ENCODE results near the gene MUC5B. TPM values are rescaled to one million over a fixed set of nuclear protein-coding genes. Genes with fewer than 3 reads are reported as not detected.

The MUC5B gene
- total and polyA plus RNA-seq, 5 donors = under 0.01 TPM; not detected in 4

GRCh38 chr11:1230456-1231395, 7.9 kb downstream of the MUC5B start:
- Histone ChIP-seq H3K27ac (ENCODE audit: low read length) (no peak overlapping the region), H3K4me1 (ENCODE audit: control insufficient read depth, insufficient read depth, low read length) (no peaks in the 10 kb centered on the region), H3K27me3 (ENCODE audit: control insufficient read depth, insufficient read depth) (no peaks in the 10 kb centered on the region), H3K9me3 (ENCODE audit: control insufficient read depth, low read length) (no peaks in the 10 kb centered on the region), H3K4me3 (ENCODE audit: low read length) (no peak overlapping the region)
- ATAC-seq (no peak), DNase-seq (peak; percentile 11 to 53 (median 33))
- WGBS = 72% methylated on average over 45 of the region's 45 CpGs
- intact Hi-C loops (cut with DNase I) = no loop called here

GRCh38 chr11:1231396-1232020, 8.6 kb downstream of the MUC5B start:
- Histone ChIP-seq H3K4me1 (ENCODE audit: control insufficient read depth, insufficient read depth, low read length) (no peaks in the 10 kb centered on the region), H3K27me3 (ENCODE audit: control insufficient read depth, insufficient read depth) (no peaks in the 10 kb centered on the region), H3K27ac (ENCODE audit: low read length) (no peak overlapping the region), H3K9me3 (ENCODE audit: control insufficient read depth, low read length) (no peaks in the 10 kb centered on the region), H3K4me3 (ENCODE audit: low read length) (no peak overlapping the region)
- DNase-seq (peak; percentile 10 to 62 (median 44)), ATAC-seq (no peak)
- WGBS = 61% methylated on average over 22 of the region's 22 CpGs
- intact Hi-C loops (cut with DNase I) = no loop called here

GRCh38 chr11:1232021-1232882, 9.4 kb downstream of the MUC5B start:
- H3K4me1 ChIP-seq (ENCODE audit: control insufficient read depth, insufficient read depth, low read length) = no peaks in the 10 kb centered on the region
- no peak for ATAC-seq
- no peak overlapping the region for H3K27ac ChIP-seq (ENCODE audit: low read length)
- intact Hi-C loops (cut with DNase I) = no loop called here
- 76% methylated on average over 46 of the region's 46 CpGs for WGBS
- H3K4me3 ChIP-seq (ENCODE audit: low read length) = no peak overlapping the region
- DNase-seq = peak; percentile 7 to 33 (median 8)
- H3K9me3 ChIP-seq (ENCODE audit: control insufficient read depth, low read length) = no peaks in the 10 kb centered on the region
- H3K27me3 ChIP-seq (ENCODE audit: control insufficient read depth, insufficient read depth) = no peaks in the 10 kb centered on the region

- H3K27ac ChIP-seq (ENCODE audit: low read length) = no peak overlapping the region
- DNase-seq = peak; percentile 12 to 37 (median 35)
- intact Hi-C loops (cut with DNase I) = no loop called here
- H3K4me3 ChIP-seq (ENCODE audit: low read length) = no peak overlapping the region
- WGBS = 79% methylated on average over 30 of the region's 30 CpGs
- no peaks in the 10 kb centered on the region for H3K4me1 ChIP-seq (ENCODE audit: control insufficient read depth, insufficient read depth, low read length)
- H3K9me3 ChIP-seq (ENCODE audit: control insufficient read depth, low read length) = no peaks in the 10 kb centered on the region
- no peak for ATAC-seq
- H3K27me3 ChIP-seq (ENCODE audit: control insufficient read depth, insufficient read depth) = no peaks in the 10 kb centered on the region
Measured at GRCh38 chr11:1232883-1233321, 10.0 kb downstream of the MUC5B start.

- peak; percentile 8 to 43 (median 30) for DNase-seq
- no peaks in the 10 kb centered on the region for H3K27me3 ChIP-seq (ENCODE audit: control insufficient read depth, insufficient read depth)
- intact Hi-C loops (cut with DNase I) = no loop called here
- WGBS = 78% methylated on average over 21 of the region's 21 CpGs
- H3K9me3 ChIP-seq (ENCODE audit: control insufficient read depth, low read length) = no peaks in the 10 kb centered on the region
- no peak overlapping the region for H3K4me3 ChIP-seq (ENCODE audit: low read length)
- H3K27ac ChIP-seq (ENCODE audit: low read length) = no peak overlapping the region
- ATAC-seq = no peak
- H3K4me1 ChIP-seq (ENCODE audit: control insufficient read depth, insufficient read depth, low read length) = no peaks in the 10 kb centered on the region
Measured at GRCh38 chr11:1233351-1234053, 10.6 kb downstream of the MUC5B start.

GRCh38 chr11:1234054-1234720, 11.3 kb downstream of the MUC5B start:
- no peaks in the 10 kb centered on the region for H3K9me3 ChIP-seq (ENCODE audit: control insufficient read depth, low read length)
- intact Hi-C loops (cut with DNase I) = no loop called here
- 70% methylated on average over 22 of the region's 22 CpGs for WGBS
- no peak overlapping the region for H3K4me3 ChIP-seq (ENCODE audit: low read length)
- no peak overlapping the region for H3K27ac ChIP-seq (ENCODE audit: low read length)
- no peak for ATAC-seq
- DNase-seq = peak; percentile 9 to 47 (median 46)
- no peaks in the 10 kb centered on the region for H3K4me1 ChIP-seq (ENCODE audit: control insufficient read depth, insufficient read depth, low read length)
- no peaks in the 10 kb centered on the region for H3K27me3 ChIP-seq (ENCODE audit: control insufficient read depth, insufficient read depth)

GRCh38 chr11:1234771-1235305, 12.0 kb downstream of the MUC5B start:
- Histone ChIP-seq H3K27me3 (ENCODE audit: control insufficient read depth, insufficient read depth) (no peaks in the 10 kb centered on the region), H3K9me3 (ENCODE audit: control insufficient read depth, low read length) (no peaks in the 10 kb centered on the region), H3K4me1 (ENCODE audit: control insufficient read depth, insufficient read depth, low read length) (no peaks in the 10 kb centered on the region), H3K27ac (ENCODE audit: low read length) (no peak overlapping the region), H3K4me3 (ENCODE audit: low read length) (no peak overlapping the region)
- intact Hi-C loops (cut with DNase I) = no loop called here
- ATAC-seq = no peak
- WGBS = 86% methylated on average over 23 of the region's 23 CpGs
- DNase-seq = peak; percentile 10 to 44 (median 36)

- no peak for ATAC-seq
- Histone ChIP-seq H3K4me3 (ENCODE audit: low read length) (no peak overlapping the region), H3K9me3 (ENCODE audit: control insufficient read depth, low read length) (no peaks in the 10 kb centered on the region), H3K4me1 (ENCODE audit: control insufficient read depth, insufficient read depth, low read length) (no peaks in the 10 kb centered on the region), H3K27me3 (ENCODE audit: control insufficient read depth, insufficient read depth) (no peaks in the 10 kb centered on the region), H3K27ac (ENCODE audit: low read length) (no peak overlapping the region)
- peak in 2 of 3 donors; percentile 6 to 7 for DNase-seq
- intact Hi-C loops (cut with DNase I) = no loop called here
- 62% methylated on average over 23 of the region's 23 CpGs for WGBS
Measured at GRCh38 chr11:1235306-1235900, 12.5 kb downstream of the MUC5B start.

GRCh38 chr11:1235901-1236315, 13.0 kb downstream of the MUC5B start:
- Histone ChIP-seq H3K4me3 (ENCODE audit: low read length) (no peak overlapping the region), H3K27me3 (ENCODE audit: control insufficient read depth, insufficient read depth) (no peaks in the 10 kb centered on the region), H3K4me1 (ENCODE audit: control insufficient read depth, insufficient read depth, low read length) (no peaks in the 10 kb centered on the region), H3K9me3 (ENCODE audit: control insufficient read depth, low read length) (no peaks in the 10 kb centered on the region), H3K27ac (ENCODE audit: low read length) (no peak overlapping the region)
- intact Hi-C loops (cut with DNase I) = no loop called here
- WGBS = 65% methylated on average over 16 of the region's 16 CpGs
- peak in 2 of 3 donors; percentile 37 to 44 for DNase-seq
- no peak for ATAC-seq

Data from right cardiac atrium (tissue), 5 donors.